ENCODE results near the gene TMEM100. TPM values are rescaled to one million over a fixed set of nuclear protein-coding genes. Genes with fewer than 3 reads are reported as not detected.

The TMEM100 gene
- total RNA-seq, 1 experiment from 2014 or later, result 0.31 TPM

DNA sequence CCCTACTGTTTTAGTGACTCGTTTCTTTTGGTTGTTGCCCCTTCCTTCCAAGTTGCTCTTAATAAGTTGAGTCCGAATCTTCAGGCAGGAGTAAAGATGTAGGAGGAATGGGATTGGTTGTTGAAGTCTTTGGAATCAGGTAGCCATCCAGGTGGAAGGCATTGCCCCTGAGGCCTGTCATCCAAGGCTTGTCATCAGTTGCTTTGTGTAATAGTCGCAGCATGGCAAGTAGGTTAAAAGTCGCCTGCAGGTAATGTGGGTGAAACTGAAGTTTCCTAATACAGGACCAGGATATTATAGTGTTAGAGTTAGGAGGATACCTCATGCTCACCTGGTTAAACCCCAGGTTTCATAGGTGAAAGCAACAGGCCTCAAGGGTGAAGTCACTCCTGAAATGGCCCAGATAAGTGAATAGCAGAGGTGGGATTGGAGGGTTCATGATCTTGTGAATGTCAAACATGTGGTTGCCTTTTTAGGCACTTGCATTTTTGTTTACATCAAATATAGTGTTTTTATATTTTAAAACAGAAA lies 29.1 kb upstream of the TMEM100 start:
- Histone ChIP-seq H3K27me3 (ENCODE audit: control insufficient read depth, insufficient read depth, low read length) (no peaks in the 10 kb centered on the region), H3K4me3 (ENCODE audit: insufficient read depth, low read depth, low read length) (peak overlapping the region; percentile 72), H3K36me3 (replicated peaks; ENCODE audit: control insufficient read depth, insufficient read depth, low read length) (no peaks in the 10 kb centered on the region)
- no peak for DNase-seq

GRCh38 chr17:55750750-55751657 lies 28.3 kb upstream of the TMEM100 start, which contains the start of gene PCTP:
PCTP (plus strand) TSS chr17:55751051; CDS start chr17:55751104, 53 bp downstream.
- H3K4me3 ChIP-seq (ENCODE audit: insufficient read depth, low read depth, low read length), result peak within 1 kb of the TSS; percentile 72
- DNase-seq, result peak; percentile 90
- H3K36me3 ChIP-seq (replicated peaks; ENCODE audit: control insufficient read depth, insufficient read depth, low read length), result no peaks in the 10 kb centered on the region
- H3K27me3 ChIP-seq (ENCODE audit: control insufficient read depth, insufficient read depth, low read length), result no peaks in the 10 kb centered on the region

DNA sequence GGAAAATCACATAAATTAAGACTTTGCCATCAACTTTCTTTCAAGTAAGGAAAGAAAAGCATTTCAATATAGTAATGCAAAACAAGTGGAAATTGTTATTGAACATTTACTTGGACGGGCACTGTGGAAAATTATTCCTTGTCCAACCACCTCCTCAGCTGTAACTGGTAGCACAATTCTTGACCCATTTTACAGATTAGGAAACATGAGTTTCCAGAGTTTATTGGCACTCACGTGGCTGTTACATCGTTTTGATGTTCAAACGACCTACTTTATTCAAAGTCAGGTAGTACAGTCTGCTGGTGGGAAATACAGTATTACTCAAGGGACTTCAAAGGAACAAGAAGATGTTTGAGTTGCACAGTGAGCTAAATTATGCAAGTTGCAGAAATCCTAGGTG lies 27.3 kb upstream of the TMEM100 start:
- no peak overlapping the region for H3K4me3 ChIP-seq (ENCODE audit: insufficient read depth, low read depth, low read length)
- no peak for DNase-seq
- no peaks in the 10 kb centered on the region for H3K27me3 ChIP-seq (ENCODE audit: control insufficient read depth, insufficient read depth, low read length)
- no peaks in the 10 kb centered on the region for H3K36me3 ChIP-seq (replicated peaks; ENCODE audit: control insufficient read depth, insufficient read depth, low read length)

DNA sequence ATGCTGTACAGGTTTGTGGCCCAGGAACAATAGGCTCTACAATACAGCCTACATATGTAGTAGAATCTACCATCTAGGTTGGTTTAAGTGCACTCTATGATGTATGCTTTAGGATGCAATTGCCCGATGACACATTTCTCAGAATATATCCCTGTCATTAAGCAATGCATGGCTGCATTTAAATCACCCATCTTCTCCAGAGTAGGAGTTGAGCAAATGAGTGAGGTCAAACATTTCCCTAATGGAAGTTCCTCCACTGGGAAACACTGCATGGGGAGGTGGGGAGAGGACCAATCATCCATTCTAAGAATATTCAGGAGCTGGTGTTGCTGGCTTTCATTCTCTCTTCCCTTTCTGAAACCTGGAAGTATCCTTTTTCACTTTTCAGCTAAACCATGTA lies 26.2 kb upstream of the TMEM100 start:
- no peak for DNase-seq
- Histone ChIP-seq H3K4me3 (ENCODE audit: insufficient read depth, low read depth, low read length) (no peak overlapping the region), H3K36me3 (replicated peaks; ENCODE audit: control insufficient read depth, insufficient read depth, low read length) (no peaks in the 10 kb centered on the region), H3K27me3 (ENCODE audit: control insufficient read depth, insufficient read depth, low read length) (no peaks in the 10 kb centered on the region)

DNA sequence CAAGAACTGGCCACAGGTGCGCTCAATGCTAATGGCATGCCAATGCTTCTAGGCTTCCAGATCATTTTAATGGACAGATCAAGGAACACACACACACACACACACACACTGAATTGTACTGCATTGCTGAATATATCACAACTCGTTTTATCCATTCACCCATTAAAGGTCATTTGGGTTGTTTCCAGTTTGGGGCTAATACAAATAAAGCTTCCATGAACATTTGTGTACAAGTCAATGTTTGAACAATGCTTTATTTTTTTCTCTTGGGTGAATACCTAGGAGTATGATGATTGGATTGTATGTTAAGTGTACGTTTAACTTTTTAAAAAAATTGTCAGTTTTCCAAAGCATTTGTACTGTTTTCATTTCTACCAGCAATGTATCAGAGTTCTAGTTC lies 24.5 kb upstream of the TMEM100 start:
- no peak for DNase-seq
- Histone ChIP-seq H3K4me3 (ENCODE audit: insufficient read depth, low read depth, low read length) (no peak overlapping the region), H3K36me3 (replicated peaks; ENCODE audit: control insufficient read depth, insufficient read depth, low read length) (no peaks in the 10 kb centered on the region), H3K27me3 (ENCODE audit: control insufficient read depth, insufficient read depth, low read length) (no peaks in the 10 kb centered on the region)

DNA sequence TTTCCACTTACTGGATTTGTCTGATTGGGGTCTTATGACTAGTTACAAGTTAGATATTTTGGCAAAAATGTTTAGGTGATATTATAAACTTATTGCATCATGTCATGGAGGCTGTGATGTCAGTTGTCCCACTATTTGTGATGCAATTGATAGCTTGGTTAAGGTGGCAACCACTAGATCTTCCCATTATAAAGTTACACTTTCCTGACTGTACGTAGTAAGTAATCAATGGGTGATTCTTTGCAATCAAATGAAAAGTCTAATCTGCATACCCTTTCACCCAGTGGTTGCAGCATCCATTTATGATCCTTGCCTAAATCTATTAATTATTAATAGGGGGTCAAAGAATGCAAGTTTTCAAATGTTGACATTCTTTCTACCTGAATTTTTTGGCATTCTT lies 23.8 kb upstream of the TMEM100 start:
- no peaks in the 10 kb centered on the region for H3K27me3 ChIP-seq (ENCODE audit: control insufficient read depth, insufficient read depth, low read length)
- no peak overlapping the region for H3K4me3 ChIP-seq (ENCODE audit: insufficient read depth, low read depth, low read length)
- DNase-seq, result no peak
- H3K36me3 ChIP-seq (replicated peaks; ENCODE audit: control insufficient read depth, insufficient read depth, low read length), result no peaks in the 10 kb centered on the region

DNA sequence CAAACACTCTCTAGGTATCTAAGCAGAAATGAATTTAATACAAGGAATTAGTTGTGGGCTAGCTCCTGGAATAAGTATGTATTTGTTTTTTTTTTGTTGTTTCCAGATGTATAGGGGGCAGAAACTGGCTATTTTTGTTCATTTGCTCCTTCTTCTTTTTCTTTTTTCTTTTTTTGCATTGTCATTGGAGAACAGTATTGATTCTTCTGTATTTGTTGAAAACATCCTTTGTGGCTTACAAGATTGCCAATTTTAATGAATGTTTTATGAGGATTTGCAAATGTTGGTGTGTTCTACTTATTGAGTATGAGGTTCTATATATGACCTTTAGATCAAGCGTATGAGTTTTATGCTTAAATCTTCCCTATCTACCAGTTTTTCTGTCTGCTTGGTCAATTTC lies 22.6 kb upstream of the TMEM100 start:
- H3K4me3 ChIP-seq (ENCODE audit: insufficient read depth, low read depth, low read length), result no peak overlapping the region
- no peaks in the 10 kb centered on the region for H3K36me3 ChIP-seq (replicated peaks; ENCODE audit: control insufficient read depth, insufficient read depth, low read length)
- no peaks in the 10 kb centered on the region for H3K27me3 ChIP-seq (ENCODE audit: control insufficient read depth, insufficient read depth, low read length)
- DNase-seq, result no peak

GRCh38 chr17:55743103-55743679 lies 20.5 kb upstream of the TMEM100 start:
- H3K27me3 ChIP-seq (ENCODE audit: control insufficient read depth, insufficient read depth, low read length), result no peaks in the 10 kb centered on the region
- no peak for DNase-seq

GRCh38 chr17:55742272-55743102 lies 19.8 kb upstream of the TMEM100 start:
- Histone ChIP-seq H3K36me3 (replicated peaks; ENCODE audit: control insufficient read depth, insufficient read depth, low read length) (no peaks in the 10 kb centered on the region), H3K27me3 (ENCODE audit: control insufficient read depth, insufficient read depth, low read length) (no peaks in the 10 kb centered on the region), H3K4me3 (ENCODE audit: insufficient read depth, low read depth, low read length) (no peak overlapping the region)
- no peak for DNase-seq

More at GRCh38 chr17:55743103-55743679, 20.5 kb upstream of the TMEM100 start:
- Histone ChIP-seq H3K4me3 (ENCODE audit: insufficient read depth, low read depth, low read length) (no peak overlapping the region), H3K36me3 (replicated peaks; ENCODE audit: control insufficient read depth, insufficient read depth, low read length) (no peaks in the 10 kb centered on the region)

GRCh38 chr17:55741356-55741700 lies 18.7 kb upstream of the TMEM100 start:
- H3K36me3 ChIP-seq (replicated peaks; ENCODE audit: control insufficient read depth, insufficient read depth, low read length), result no peaks in the 10 kb centered on the region
- no peak overlapping the region for H3K4me3 ChIP-seq (ENCODE audit: insufficient read depth, low read depth, low read length)
- DNase-seq, result no peak
- no peaks in the 10 kb centered on the region for H3K27me3 ChIP-seq (ENCODE audit: control insufficient read depth, insufficient read depth, low read length)

DNA sequence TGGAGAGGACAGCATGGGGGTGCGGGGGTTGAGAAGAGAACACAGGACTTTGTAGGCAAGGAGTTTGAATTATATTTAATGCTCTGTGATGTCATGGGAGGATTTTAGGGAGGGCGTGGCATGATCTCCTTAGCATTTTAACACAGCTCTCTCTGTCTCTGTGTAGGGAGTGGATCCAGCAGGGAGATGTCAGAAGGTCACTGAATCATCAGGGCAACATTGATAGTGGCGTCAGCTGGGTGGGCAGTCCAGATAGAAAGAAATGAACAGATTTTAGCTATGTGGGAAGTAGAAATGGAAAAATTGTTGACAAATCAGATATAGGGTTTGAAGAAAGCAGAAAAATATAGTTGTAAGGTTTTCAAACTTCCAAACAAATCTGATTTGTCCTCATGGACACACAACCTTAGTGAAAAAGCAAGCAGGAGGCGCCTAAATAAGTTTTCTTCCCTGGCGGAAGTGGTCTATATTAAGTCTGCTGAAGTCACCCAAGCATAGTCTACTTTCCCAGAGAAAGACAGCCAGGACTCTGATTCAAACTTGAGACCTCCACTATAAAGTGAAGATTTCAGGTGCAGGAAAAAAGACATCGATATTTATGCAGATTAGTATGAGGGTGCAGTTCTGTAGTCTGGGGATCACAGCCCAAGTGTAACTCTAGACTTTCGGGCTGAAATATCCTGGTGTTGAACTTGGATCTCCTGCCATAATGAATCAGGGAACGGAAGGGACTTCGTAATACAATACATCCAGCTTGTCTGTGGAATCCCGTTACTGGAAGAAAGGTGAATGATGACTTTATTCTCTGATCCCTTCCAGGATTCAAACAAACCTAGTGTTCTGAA lies 18.1 kb upstream of the TMEM100 start:
- Histone ChIP-seq H3K27me3 (ENCODE audit: control insufficient read depth, insufficient read depth, low read length) (no peaks in the 10 kb centered on the region), H3K4me3 (ENCODE audit: insufficient read depth, low read depth, low read length) (no peak overlapping the region), H3K36me3 (replicated peaks; ENCODE audit: control insufficient read depth, insufficient read depth, low read length) (no peaks in the 10 kb centered on the region)
- no peak for DNase-seq

GRCh38 chr17:55737976-55738501 lies 15.4 kb upstream of the TMEM100 start:
- no peaks in the 10 kb centered on the region for H3K27me3 ChIP-seq (ENCODE audit: control insufficient read depth, insufficient read depth, low read length)

DNA sequence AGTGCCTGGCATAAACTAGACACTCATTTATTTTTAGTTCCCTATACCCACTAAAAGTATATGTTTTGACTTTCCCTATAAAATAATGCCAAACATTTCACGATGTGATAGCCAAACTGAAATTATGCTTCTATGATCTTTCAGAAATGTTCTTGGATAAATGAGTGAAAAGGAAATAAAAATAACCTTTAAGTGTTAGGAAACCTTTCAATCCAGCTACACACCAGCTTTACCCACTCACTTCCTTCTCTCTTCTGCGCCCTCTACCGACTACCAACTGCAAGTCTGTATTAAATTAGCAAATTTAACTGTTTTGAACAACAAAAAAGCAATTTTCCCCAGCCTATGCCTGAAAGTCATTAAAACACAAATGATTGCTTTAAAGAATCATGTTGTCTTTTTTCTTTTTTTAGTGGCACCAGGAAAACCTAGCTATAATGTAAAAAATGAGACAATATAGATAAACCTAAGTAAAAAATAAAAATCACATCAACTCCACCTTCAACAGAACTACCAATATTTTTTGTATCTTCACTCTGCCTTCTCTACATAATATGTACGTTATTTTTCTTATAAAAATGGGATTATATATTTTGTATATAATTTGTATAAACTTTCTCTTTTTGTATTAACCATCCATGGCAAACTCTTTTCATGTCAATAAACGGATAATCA lies 13.2 kb upstream of the TMEM100 start:
- DNase-seq, result peak; percentile 38
- H3K4me3 ChIP-seq (ENCODE audit: insufficient read depth, low read depth, low read length), result no peak overlapping the region
- no peaks in the 10 kb centered on the region for H3K36me3 ChIP-seq (replicated peaks; ENCODE audit: control insufficient read depth, insufficient read depth, low read length)
- no peaks in the 10 kb centered on the region for H3K27me3 ChIP-seq (ENCODE audit: control insufficient read depth, insufficient read depth, low read length)

More at GRCh38 chr17:55737976-55738501, 15.4 kb upstream of the TMEM100 start:
- Histone ChIP-seq H3K36me3 (replicated peaks; ENCODE audit: control insufficient read depth, insufficient read depth, low read length) (no peaks in the 10 kb centered on the region), H3K4me3 (ENCODE audit: insufficient read depth, low read depth, low read length) (no peak overlapping the region)
- DNase-seq, result no peak
